HUDEP-2 (cell line): ENCODE data around the gene TDRD7.

Experiments used
- DNase-seq, 76 experiments: peaks; one replicate each; lab custom pipeline; 2025; ENCODE audit not compliant: unreplicated experiment in 76 of 76; lab: John Stamatoyannopoulos, UW

TDRD7 gene

DNA sequence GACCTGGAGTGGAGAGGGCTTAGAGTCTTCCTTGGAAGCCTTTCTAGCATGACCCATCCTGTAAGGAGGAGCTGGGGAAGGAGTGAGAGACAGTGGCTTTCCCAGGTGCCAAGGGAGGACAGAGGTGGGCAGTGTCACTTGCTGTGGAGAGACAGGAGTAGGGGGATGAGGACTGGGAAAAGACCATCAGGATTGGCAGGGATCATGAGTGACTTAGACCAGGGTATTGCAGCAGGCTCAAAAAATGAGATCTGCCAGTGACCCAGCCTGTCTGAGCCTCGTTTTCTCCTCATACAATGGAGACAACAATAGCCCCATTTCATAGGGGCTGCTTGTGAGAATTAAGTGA lies 91.9 kb downstream of the TDRD7 start:
- no peak for DNase-seq

DNA sequence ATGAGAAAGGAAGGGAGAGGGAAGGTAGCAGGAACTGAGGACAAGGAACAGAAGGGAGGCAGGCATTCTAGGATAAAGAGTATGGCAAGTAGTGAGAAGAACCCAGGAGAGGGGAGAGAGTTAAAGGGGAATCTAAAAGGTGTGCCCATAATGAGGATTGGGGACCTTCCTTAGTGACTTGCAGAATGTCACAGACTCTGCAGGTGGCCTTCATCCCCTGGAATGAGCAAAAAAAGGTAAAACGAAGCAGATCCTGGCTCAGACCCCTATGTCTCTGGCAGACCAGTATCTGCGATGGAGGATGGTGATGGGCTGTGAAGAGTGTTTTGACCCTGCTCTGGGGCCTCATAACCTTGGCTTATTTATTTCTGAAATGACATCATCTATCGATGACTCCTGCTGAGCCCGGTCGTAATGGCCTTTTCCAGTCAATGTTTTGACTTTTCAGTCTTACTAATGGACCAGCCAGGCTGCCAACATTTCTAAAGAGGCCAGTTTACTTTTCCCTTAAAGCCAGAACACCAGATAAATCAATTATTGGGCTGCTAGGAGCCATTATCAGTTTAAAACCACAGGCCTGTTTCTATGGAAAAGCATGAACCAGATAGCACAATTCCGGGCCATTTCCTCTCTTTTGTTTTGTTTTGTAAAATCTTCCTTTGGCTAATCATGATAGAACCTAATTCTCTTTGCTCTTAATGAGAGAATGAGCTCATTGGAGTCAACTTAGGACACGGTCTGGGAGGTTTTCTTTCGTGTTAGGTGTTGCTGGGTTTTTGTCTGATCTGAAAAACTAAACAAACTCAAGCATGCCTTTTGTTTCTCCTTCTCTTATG lies 92.7 kb downstream of the TDRD7 start:
- peak in 1 of 76 experiments; percentile 2 for DNase-seq

DNA sequence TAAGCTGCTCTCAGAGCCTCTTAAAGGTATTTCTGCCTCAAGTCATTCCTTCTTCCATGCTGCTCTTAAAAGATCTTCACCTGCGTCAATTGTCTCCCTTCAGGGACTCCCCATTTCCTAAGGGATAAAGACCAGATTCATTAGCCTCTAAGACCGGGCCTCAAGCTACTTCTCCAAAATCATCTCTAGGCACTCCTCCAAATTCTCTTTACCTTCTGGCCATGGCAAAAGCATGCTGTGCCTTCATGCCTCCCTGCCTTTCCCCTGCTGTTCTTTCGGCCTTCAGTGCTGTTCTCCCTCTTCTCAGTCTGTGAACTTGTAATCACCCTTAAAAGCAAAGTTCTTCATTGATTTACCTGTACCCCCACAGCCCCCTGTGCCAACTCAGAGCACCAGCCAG lies 93.9 kb downstream of the TDRD7 start:
- DNase-seq = no peak

DNA sequence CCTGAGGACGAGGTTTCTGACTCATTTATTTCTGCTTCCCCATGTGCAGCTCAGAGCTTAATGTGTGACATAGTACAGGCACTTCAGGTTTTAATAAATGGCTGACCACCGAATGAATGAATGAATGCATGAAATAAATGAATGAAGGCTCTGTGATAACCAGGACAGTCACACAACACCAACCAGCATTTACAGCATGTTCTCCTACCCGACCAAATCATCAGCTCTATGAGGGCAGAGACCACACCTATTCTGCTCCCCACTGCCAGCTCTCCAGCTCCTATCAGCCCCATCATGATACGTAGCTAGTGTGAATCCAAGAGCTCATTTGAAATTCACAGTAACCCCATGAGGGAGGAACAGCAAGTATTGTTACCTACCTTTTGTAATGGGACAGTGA lies 94.4 kb downstream of the TDRD7 start:
- peak in 45 of 76 experiments; percentile 9 to 71 (median 28) for DNase-seq

- no peak for DNase-seq
These were observed 94.9 kb downstream of the TDRD7 start for GRCh38 chr9:97506787-97507186.

GRCh38 chr9:97507428-97507984 lies 95.6 kb downstream of the TDRD7 start:
- DNase-seq = peak in 5 of 76 experiments; percentile 8 to 43 (median 9)

GRCh38 chr9:97508852-97509251 lies 97.0 kb downstream of the TDRD7 start:
- no peak for DNase-seq

DNA sequence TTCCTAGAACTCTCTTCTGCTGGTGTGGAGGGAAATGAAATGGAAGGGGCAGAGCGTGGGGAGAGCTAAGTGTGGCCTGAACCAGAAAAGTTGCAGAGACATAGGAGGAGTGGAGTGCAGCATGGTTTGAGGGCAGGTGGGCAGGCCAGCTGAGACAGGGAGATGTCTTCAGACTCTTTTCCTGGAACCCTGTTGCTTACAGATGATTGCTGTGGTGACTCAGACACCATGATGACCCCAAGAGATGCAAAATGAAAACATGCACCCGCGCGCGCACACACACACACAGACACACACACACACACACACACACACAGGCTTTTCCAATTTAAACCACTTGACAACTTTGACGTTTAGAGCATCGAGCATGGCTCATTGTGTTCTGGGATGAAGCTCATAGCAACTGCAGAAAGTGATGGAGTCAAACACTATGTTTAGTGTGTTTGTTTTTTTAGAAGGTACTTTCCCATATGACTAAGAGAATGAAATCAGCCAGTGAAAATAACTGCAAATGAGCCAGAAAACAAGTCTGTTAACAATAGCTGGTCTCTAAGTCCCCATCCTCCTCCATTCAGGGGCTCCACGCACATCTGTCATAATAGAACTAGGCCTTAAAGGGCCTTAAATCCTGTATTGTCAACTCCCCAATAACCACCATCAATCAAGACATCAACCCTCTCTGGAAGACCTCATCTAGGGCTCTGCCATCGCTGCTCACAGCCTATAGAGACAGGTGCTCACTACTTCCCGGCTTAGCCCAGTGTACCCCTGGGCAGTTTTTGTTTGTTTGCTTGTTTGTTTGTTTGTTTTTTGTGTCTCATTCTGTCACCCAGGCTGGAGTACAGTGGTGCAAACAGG lies 99.1 kb downstream of the TDRD7 start:
- DNase-seq = peak in 1 of 76 experiments; percentile 8

DNA sequence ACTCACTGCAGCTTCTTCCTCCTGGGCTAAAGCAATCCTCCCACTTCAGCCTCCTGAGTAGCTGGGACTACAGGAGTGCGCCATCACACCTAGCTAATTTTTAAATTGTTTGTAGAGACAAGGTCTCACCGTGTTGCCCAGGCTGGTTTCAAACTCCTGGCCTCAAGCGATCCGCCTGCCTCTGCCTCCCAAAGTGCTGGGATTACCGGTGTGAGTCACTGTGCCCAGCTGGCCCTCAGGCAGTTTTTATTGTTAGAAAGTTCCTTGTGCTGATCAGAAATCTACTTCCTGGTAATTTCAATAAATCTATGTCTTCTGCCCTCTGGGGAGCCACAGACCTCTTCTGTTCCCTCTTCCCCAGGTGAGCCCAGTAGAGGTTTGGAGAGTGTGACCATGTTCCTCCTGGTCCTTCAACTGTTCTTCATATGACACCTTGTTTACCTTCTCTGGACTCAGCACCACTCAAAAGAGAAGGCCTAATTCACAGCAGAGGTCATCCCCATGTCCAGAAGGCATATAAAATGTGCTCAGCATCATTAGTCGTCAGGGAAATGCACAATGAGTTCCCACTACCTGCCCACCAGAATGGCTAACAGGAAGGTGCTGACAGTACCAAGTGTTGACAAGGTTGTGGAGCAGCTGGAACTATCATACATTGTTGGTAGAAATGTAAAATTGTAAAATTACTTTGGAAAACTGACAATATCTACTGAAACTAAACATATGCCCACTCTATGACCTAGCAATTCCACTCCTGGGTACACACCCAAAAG lies 99.9 kb downstream of the TDRD7 start:
- DNase-seq = no peak

GRCh38 chr9:97512966-97513560 lies 101.2 kb downstream of the TDRD7 start:
- DNase-seq = no peak

DNA sequence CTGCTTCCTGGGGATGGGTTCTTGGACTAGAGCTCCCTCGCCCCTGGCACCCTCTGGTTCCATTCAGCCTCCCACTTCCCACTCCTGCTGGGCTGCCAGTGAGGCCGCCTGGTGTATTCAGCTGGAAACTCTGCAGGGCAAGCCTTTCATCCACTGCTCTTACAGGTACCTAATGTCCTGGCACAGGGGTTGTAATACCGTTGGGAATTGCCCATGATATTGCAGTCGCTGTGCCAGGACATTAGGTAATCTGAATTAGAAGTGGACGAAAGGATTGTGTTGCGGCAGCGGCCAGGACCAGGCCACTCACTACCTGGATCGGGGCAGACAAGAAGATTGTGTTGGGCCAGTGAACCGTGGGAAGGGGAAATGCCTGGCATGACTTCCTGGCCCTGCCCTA lies 102.6 kb downstream of the TDRD7 start:
- DNase-seq = no peak

- no peak for DNase-seq
These were observed 103.8 kb downstream of the TDRD7 start for GRCh38 chr9:97515662-97516061.

DNA sequence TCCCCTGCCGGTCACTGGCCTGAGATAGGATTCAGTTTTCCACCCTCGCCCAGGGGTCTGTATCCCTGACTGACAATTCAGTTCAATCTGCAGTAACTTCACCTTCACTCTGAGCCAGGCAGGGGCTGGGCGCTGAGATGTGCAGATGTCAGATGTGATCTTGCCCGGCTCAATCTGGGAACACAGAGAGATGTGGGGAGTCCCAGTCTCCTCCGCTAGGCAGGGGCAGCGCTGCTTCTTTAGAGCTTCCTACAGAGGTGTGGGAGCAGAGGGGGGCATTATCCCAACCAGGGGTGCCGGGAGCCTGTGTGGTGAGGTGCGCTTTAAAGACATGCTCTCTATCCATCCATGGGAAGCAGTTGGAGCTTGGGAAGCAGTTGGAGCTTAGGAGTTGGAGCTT lies 104.2 kb downstream of the TDRD7 start:
- DNase-seq = no peak

DNA sequence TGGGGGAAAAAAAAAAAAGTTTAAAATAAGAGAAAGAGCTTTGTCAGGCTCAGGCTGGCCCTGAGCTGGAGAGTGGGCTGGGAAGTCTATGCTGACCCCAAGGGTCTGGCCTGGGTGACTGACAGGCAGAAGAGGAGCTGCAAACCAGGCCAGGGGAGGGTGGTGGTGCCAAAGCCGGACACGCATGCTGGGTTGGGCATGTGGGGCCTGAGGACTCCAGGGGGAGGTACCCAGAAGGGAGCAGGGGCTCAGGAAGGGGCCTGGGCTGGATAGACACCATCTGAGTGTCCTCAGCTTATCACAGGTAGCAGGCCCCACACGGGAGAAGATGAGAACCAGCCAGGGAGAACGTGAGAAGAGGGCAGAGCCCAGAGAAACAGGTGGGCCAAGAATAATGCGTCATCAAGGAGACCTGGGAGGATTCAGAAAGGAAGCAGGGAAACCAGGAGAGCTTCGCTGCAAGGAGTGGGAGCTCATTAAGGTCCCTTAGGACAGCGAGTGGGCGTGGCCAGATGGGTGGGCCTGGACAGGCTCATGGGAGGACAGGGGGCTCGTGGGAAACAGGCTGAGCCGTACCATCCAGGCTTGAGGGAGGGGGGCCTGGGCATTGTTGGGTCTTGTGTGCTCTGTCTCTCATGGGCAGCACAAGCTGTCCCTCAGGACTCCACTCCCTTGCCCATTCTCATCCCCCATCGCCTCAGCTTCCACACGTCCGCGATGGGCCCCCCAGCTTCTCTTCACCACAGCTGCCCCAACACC lies 105.6 kb downstream of the TDRD7 start:
- DNase-seq = no peak

- no peak for DNase-seq
These were observed 106.4 kb downstream of the TDRD7 start for GRCh38 chr9:97518166-97518908.

- DNase-seq = no peak
These were observed 107.0 kb downstream of the TDRD7 start for GRCh38 chr9:97518909-97519307.

DNA sequence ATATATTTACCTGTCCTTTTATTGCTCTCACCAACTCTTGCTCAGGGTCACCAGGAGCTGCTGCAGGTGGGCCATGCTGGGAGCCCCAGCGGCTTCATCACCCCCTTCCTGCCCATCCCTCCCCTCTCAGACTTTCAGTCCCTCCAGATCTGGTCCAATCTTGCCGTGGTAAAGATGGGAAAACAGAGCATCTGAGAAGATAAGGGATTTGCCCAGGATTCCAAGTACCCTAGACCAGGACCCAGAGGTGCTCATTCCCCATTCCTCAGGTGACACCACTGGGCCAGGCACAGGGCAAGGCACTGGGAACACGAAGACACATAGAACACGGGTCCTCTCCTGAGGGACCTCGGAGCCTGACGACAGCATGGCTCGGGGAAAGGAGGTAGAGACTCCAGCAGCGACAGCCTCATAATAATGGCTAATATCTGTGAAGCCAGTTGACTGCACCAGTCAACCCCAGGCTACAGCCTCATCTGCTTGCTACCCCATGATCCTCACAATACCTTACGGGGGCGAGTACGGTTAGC lies 107.6 kb downstream of the TDRD7 start:
- DNase-seq = no peak

DNA sequence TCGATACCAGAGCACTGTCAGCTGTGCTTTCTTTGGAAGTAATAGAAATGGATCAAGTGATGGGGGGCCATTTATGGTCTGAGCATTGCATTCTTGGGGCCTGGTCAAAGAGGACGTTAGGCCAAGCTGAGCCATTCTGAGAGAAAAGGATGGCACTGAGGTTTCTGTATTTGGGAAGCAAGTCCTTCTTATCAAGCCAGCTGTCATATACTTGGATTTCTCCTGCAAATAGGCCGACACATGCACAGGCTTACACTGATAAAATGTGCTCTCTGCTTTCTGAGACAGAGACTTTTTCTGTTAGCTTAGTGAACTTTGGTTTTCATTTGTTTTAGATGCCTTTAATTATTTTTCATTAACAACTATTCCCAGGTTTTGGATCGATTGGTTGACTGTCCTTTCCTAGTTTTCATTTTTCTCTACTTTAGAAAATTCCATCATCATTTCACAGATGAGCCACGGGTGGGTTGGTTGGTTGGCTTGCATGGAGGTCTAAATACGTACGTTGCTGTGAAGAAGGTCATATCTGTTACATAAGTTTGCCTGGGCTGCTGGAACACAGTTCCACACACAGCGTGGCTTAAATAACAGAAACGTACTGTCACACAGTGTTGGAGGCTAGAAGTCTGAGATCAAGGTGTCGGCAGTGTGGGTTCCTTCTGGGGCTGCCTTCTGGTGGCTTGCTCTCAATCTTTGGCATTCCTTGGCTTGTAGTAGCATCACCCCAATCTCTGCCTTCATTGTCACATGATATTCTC lies 109.9 kb downstream of the TDRD7 start:
- DNase-seq = no peak
